SKM-1 treated with dmso at 0.1 percent for 144 hours (cell line): ENCODE measurements around the gene MYOM1.

Source experiments
- DNase-seq: peaks from one replicate; lab custom pipeline; 2025; ENCODE audit not compliant: unreplicated experiment; lab: John Stamatoyannopoulos, UW

The MYOM1 gene

GRCh38 chr18:3219631-3220335 lies at the start of gene MYOM1:
MYOM1 (minus strand) TSS chr18:3219968; CDS start chr18:3215223, 4,745 bp downstream.
- DNase-seq: no peak

DNA sequence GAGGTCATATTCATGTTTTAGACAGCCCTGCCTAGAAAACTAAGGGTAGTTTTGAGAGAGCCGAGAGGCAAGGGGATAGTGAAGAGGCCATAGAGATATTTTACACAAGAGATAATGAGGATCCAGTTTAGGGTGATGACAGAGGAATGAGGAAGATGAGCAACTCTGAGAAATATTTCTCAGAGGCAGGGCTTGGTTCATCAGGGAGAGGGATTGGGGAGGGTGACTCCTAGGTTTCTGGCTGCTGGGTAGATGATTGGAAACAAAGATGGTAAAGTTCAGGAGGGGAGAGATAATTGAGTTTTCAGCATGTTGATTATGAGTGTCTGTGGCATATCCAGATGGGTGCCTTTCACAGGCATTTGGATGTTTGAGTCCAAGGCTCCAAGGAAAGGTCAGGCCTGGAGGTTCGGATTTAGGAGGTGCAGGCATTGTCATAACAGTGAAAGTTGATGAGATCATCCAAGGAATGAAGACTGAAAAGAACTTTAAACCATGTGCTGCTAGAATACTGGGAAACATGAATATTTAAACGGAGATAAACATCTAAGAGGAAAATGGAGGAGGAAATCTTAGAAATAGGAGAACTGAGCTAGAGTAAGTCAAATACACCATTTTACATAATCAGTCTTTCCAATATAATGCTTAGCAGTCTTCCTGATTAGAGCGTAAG lies 49.6 kb upstream of the MYOM1 start:
- DNase-seq: peak; percentile 19

- DNase-seq: no peak
Observed at GRCh38 chr18:3268306-3268705, 48.5 kb upstream of the MYOM1 start.

GRCh38 chr18:3266062-3266608 lies 46.4 kb upstream of the MYOM1 start:
- no peak for DNase-seq

DNA sequence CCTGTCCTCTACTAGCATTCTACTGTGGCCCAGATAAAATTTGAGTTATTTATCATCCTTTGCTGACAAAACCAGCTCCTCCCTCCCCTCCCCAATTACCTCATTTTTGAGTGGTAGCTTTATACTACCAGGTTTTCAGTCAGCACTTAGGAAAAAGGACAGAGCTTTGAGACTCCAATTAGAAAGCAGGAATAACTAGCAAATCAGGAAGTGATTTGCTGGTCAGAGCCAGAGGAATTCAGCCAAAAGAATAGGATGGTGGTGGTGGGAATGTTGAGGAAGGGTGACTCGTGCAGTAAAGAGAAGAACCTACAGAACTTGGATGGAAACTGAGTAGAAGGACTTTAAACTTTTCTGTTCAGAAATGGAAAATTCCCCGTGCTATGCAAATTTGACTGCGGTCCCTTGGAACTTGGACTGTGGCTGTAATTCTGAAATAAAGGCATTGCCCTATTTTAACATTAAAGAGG lies 45.8 kb upstream of the MYOM1 start:
- no peak for DNase-seq

DNA sequence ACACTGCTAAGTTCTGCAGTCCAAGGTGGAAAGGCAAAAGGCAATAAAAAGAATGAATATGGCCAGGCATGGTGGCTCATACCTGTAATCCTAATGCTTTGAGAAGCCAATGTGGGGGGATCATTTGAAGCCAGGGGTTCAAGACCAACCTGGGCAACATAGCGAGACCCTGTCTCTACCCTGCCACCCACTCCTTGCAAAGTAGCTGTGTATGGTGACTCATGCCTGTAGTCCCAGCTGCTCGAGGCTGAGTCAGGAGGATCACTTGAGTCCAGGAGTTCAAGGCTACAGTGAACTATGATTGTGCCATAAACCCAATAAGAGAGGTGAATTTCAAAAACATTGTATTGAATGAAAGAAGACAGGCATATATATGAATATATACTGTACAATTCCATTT lies 44.6 kb upstream of the MYOM1 start:
- no peak for DNase-seq

- no peak for DNase-seq
Observed at GRCh38 chr18:3263132-3263700, 43.4 kb upstream of the MYOM1 start.

- DNase-seq: no peak
Observed at GRCh38 chr18:3262234-3263131, 42.7 kb upstream of the MYOM1 start.

GRCh38 chr18:3261373-3262233 lies 41.8 kb upstream of the MYOM1 start, which contains the start of gene MYL12B:
MYL12B (plus strand) TSS chr18:3262133; CDS start chr18:3272899, 10,766 bp downstream.
- DNase-seq: peak; percentile 67

DNA sequence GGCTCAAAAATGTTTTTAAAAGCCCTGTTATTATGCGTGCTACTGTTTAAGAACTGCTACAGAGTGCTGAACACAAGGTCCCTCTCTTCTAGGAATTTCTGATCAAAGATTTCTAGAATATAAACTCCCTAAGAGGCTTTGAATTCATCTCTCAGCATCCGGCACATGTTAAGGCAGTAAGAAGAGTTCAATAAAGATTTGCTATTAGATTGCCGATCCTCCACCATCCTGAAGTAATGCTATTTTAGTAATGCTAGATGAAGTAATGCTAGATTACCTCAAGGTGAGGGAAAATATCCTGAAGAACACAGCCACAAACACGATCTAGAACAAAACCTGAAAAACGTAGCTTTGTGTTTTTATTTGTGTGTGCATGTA lies 41.2 kb upstream of the MYOM1 start:
- DNase-seq: no peak

GRCh38 chr18:3257627-3258120 lies 37.9 kb upstream of the MYOM1 start:
- no peak for DNase-seq

- DNase-seq: no peak
Observed at GRCh38 chr18:3256693-3257626, 37.2 kb upstream of the MYOM1 start.

- DNase-seq: no peak
Observed at GRCh38 chr18:3255611-3256165, 35.9 kb upstream of the MYOM1 start.

DNA sequence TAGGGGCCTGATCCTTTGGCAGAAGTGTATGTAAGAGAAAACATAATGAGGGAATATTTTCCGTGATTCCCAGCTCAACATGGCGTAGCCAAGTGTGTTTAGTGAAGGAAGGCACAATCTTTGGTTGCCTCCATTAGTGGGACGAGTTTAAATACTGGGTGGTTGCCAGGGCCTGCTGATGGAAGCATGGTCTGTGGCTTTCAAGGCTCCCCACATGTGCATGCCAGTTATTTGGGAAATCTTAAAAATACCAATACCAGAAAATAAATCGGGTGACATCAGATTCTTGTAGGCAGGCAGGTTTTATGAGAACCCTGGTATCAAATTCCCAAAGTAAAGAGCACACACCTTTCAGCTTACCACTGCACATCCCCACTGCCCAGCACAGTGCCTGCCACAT lies 35.0 kb upstream of the MYOM1 start:
- no peak for DNase-seq

- DNase-seq: no peak
Observed at GRCh38 chr18:3252843-3253242, 33.1 kb upstream of the MYOM1 start.

GRCh38 chr18:3251963-3252277 lies 32.2 kb upstream of the MYOM1 start:
- no peak for DNase-seq

- no peak for DNase-seq
Observed at GRCh38 chr18:3251249-3251962, 31.6 kb upstream of the MYOM1 start.
